ENCODE measurements around the gene EVC.
"Not testable (repeated sequence)": the region's sequence is repeated elsewhere in the genome, so short reads cannot be mapped to it uniquely, and the experiment has no call there.

The EVC gene

GRCh38 chr4:5836943-5837342 is 125.9 kb downstream of the EVC start:
- in situ Hi-C loops (cut with HindIII; ENCODE audit: low sequenced_read_pairs): no loop called here

DNA sequence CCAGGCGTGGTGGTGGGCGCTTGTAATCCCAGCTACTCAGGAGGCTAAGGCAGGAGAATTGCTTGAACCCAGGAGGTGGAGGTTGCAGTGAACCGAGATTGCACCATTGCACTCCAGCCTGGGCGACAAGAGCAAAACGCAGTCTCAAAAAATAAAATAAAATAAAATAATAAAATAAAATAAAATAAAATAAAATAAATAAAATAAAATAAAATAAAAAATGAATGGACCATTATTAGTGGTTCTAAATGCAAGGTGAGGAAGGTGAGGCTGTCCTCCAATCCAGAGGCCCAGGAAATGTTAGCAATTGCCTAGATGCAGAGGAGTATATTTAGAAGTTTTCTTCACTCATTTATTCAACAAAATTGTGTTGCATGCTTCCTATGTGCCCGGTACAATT is 126.5 kb downstream of the EVC start:
- in situ Hi-C loops (cut with HindIII; ENCODE audit: low sequenced_read_pairs): not testable (repeated sequence)

DNA sequence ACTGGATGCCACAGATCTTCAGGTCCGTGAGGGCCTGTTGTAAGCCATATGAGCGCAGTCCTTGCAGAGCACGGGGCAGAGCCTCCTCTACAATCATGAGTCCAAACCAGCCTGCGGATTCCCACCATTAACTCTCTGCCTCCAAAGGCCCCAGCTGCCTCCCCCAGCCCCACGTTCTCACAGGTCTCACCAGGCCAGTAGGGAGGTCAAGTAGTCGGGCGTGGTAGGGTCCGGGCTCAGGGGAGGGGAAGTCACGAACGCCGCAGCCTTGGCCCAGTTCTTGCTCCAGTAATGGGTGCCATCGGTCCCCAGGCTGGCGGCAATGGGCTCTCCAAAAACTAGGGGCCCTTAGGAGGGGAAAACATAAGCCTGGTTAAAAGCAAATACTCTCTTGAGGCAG is 128.3 kb downstream of the EVC start:
- in situ Hi-C loops (cut with HindIII; ENCODE audit: low sequenced_read_pairs): no loop called here

- in situ Hi-C loops (cut with HindIII; ENCODE audit: low sequenced_read_pairs): no loop called here
These were observed 129.0 kb downstream of the EVC start for GRCh38 chr4:5839751-5840674.

GRCh38 chr4:5842456-5842855 is 131.5 kb downstream of the EVC start:
- in situ Hi-C loops (cut with HindIII; ENCODE audit: low sequenced_read_pairs): no loop called here

GRCh38 chr4:5843573-5844530 is 132.9 kb downstream of the EVC start:
- in situ Hi-C loops (cut with HindIII; ENCODE audit: low sequenced_read_pairs): no loop called here

DNA sequence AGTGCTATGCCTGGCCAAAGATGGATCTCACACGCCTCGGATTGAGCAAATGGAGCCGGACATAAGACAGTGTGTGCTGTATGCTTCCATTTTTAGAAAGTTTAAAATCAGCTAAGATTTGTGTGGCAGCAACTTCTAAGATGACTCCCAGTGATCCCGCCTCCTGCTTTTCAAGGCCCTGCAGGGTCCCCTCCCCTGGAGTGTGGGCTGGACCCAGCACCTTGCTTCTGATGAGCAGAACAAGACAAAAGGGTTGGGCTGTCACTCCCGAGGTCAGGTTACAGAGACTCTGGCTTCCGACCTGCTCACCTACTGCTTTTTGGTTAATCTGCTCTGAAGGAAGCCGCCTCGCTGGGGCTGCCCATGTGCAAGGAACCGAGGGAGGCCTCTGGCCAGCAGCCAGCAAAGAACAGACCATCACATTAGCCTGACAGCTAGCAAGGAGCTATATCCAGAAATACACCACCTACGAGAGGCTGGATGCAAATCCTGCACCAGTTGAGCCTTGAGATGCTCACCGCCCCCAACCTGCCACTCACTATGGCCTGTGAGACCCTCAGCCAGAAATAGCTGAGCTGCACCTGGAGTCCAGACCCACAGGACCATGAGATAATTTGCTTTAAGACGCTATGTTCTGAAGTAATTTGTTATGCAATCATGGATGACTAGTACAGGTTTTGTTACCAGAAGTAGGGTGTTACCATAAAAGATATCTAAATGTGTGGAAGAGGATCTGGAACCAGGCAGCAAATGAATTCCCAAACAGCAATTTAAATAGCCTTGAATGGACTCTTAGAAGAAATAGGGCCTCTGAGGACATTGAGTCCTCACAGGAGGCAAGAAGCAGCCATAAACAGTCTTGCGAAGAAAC is 134.3 kb downstream of the EVC start:
- in situ Hi-C loops (cut with HindIII; ENCODE audit: low sequenced_read_pairs): no loop called here

GRCh38 chr4:5851637-5852301 is 140.8 kb downstream of the EVC start:
- in situ Hi-C loops (cut with HindIII; ENCODE audit: low sequenced_read_pairs): no loop called here

- in situ Hi-C loops (cut with HindIII; ENCODE audit: low sequenced_read_pairs): no loop called here
These were observed 141.7 kb downstream of the EVC start for GRCh38 chr4:5852523-5853202.

DNA sequence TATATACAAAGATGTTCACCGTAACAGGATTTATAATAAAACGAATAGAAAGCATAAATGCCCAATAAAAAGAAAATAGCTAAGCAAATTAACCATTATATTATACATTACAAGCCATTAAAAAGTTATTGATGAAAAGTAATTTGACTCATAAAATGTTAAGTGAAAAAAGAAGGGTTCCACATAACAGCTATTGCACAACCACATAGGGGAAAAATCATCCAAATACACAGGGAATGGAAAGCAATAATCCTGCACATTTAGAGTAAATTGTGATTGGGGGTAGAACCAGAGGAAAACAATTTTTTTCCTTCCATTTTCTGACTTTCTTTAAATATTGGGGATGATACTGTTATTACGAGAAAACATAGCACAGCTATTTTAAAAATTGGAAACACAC is 143.9 kb downstream of the EVC start:
- in situ Hi-C loops (cut with HindIII; ENCODE audit: low sequenced_read_pairs): no loop called here

DNA sequence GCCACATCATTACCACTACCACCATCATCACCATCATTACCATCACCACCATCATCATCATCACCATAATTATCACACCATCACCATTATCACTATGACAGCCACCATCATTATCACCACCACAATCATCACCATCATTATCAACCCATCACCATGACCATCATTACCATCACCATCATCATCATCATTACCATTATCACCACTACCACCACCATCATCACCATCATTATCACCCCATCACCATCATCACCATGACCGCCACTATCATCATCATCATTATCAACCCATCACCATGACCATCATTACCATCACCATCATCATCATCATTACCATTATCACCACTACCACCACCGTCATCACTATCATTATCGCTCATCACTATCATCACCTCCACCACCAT is 145.4 kb downstream of the EVC start:
- in situ Hi-C loops (cut with HindIII; ENCODE audit: low sequenced_read_pairs): not testable (repeated sequence)

DNA sequence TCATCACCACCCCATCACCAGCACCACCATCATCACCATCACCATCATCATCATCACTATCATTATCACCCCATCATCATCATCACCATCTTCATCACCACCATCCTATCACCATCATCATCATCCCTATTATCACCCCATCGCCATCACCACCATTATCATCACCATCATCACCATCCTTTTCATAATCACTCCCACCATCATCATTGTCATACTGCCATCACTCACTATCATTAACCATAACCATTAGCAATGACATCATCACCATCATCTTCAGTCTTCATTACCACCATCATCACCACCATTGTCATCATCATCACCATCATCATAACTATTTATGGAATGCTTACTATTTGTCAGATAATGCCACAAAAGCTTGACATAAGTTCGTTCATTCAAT is 146.2 kb downstream of the EVC start:
- in situ Hi-C loops (cut with HindIII; ENCODE audit: low sequenced_read_pairs): no loop called here

DNA sequence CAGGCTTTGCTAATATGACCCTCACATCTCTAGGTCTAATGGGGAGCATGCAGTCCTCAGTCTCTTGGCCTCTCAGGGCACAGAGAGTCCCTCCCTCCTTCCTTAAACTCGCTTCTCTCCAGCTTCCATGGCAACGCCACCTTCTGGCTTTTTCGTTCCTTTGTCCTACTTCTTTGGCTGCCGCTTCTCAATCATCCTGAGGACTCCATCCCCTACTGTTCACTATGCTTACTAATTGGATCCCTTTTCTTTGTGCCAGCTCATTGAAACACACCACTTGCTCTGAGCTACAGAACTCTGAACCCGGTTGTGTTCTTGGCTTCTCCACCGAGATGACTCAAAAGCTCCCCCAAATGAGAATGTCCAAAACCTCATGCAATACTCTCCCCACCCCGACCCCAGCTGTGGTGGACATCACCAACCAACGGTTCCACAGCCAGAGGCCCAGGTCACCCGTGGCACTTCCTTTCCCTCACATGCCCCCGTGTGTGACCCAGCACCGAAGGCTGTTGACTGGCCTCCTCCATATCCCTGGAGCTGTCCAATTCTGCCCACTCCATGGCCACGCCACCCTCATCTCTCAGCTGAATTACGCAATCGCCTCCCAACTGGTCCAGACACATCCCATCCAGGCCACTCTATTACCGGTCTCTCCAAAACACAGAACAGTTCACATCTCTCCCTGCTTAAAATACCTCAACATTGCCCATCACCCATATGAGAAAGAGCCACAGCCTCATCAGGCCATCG is 147.2 kb downstream of the EVC start:
- in situ Hi-C loops (cut with HindIII; ENCODE audit: low sequenced_read_pairs): no loop called here

DNA sequence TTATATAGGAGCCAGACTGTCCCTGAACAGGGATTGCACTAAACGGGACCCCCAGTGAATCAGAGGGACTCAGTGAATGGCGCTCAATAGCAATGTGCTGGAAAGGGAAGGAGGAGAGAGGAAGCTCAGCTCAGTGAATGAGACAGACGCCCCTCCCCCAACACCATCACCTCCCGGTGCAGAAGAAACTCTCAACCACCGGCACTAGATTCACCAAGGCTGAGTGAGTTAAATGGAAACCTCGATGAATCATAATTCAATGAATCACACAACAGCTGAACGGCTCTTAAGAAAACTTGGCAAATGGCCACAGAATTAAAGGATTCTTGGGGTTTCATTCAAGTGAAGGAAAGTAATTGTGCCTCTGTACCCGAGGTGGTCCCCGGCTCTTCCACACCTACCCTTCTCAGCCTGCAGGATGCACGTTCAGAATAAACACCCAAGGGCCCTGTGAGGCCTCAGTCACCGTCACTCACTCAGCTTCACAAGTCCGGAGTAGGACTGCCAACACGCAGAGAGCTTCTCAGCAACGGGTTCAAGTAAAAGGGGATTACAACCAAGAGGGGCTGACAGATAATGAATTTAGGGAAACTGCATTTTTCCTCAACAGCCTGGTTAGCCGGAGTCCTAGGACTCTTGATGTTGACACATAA is 152.6 kb downstream of the EVC start:
- in situ Hi-C loops (cut with HindIII; ENCODE audit: low sequenced_read_pairs): no loop called here

All from endothelial cell of hepatic sinusoid (primary cell).